Lung (tissue), 12 donors: Measurements from ENCODE around the gene LPIN3. TPM values are rescaled to one million over a fixed set of nuclear protein-coding genes. Genes with fewer than 3 reads are reported as not detected.

Experiments used
- ATAC-seq: fragments of 200-7000 bp; cut with Tn5 transposase; one replicate; pipeline ENCODE4 v1.9.1; 2020; ENCODE audit warnings: moderate number of reproducible peaks; ENCODE audit not compliant: insufficient read depth, low FRiP score
- DNase-seq, 3 donors: peaks; one replicate each; pipeline ENCODE4 v3.0.0-alpha.2; 2013 to 2017
- H3K27ac ChIP-seq, 2 donors: one replicate each; pipeline ENCODE4 v1.5.1; 2013; ENCODE audit warnings: mild to moderate bottlenecking in 2 of 2, moderate library complexity in 2 of 2, control low read depth in 1 of 2, inconsistent platforms in 1 of 2, low read depth in 1 of 2, low read length in 1 of 2
- H3K27me3 ChIP-seq, 3 donors: one replicate each; pipeline ENCODE4 v1.5.1; 2013; ENCODE audit warnings: low read length in 2 of 3; ENCODE audit not compliant: control insufficient read depth in 3 of 3, insufficient read depth in 3 of 3
- H3K36me3 ChIP-seq, 4 donors: one replicate each; pipeline ENCODE4 v1.5.1; 2013; ENCODE audit warnings: low read length in 4 of 4, mild to moderate bottlenecking in 1 of 4, moderate library complexity in 1 of 4; ENCODE audit not compliant: control insufficient read depth in 4 of 4, insufficient read depth in 4 of 4
- H3K4me1 ChIP-seq, 5 donors: one replicate each; pipeline ENCODE4 v1.5.1; 2013; ENCODE audit warnings: low read length in 5 of 5, mild to moderate bottlenecking in 2 of 5, moderate library complexity in 1 of 5; ENCODE audit not compliant: control insufficient read depth in 5 of 5, insufficient read depth in 5 of 5
- H3K4me3 ChIP-seq: one replicate; pipeline ENCODE4 v1.5.1; 2013; ENCODE audit warnings: mild to moderate bottlenecking, control low read depth, moderate library complexity
- H3K9ac ChIP-seq, 2 donors: one replicate each; pipeline ENCODE4 v1.5.1; 2013; ENCODE audit warnings: low read length in 2 of 2, control low read depth in 1 of 2; ENCODE audit not compliant: insufficient read depth in 1 of 2
- H3K9me3 ChIP-seq, 4 donors: one replicate each; pipeline ENCODE4 v1.5.1; 2013; ENCODE audit warnings: low read length in 3 of 4, mild to moderate bottlenecking in 1 of 4, moderate library complexity in 1 of 4; ENCODE audit not compliant: control insufficient read depth in 4 of 4, insufficient read depth in 3 of 4
- CTCF ChIP-seq: IDR thresholded peaks from 2 replicates; pipeline ENCODE4 v1.5.1; 2012; ENCODE audit warnings: mild to moderate bottlenecking; ENCODE audit errors: control extremely low read depth, extremely low read depth
- WGBS, 2 donors: extraction: QIAGEN DNeasy Blood & Tissue Kit; methylation state at CpG; one replicate each; pipeline ENCODE4 v1.1.7; 2013; 5-methylcytosine and 5-hydroxymethylcytosine counted together
- polyA plus RNA-seq, 2 donors: library from polyadenylated mRNA; stranded (reverse); fragments of 200-250 nt; gene quantifications; one replicate each; pipeline ENCODE4 v1.2.1, GENCODE V29; 2013
- total RNA-seq, 2 donors: library from RNA; depleted of rRNA in 1 of 2; stranded (reverse); fragments of >200 nt in 1 of 2; gene quantifications; one replicate each; pipeline ENCODE4 v1.2.1, GENCODE V29; 2014 to 2021
- donor health status: control.
- donor health status: control.
- donor health status: Bipolar disorder and iron deficiency.
- donor health status: healthy.
- donor health status: DM: yes; HTN: yes; CAD: no.

Gene LPIN3
- total and polyA plus RNA-seq, 4 donors = 5.2 to 16.4 (median 10.4) TPM

DNA sequence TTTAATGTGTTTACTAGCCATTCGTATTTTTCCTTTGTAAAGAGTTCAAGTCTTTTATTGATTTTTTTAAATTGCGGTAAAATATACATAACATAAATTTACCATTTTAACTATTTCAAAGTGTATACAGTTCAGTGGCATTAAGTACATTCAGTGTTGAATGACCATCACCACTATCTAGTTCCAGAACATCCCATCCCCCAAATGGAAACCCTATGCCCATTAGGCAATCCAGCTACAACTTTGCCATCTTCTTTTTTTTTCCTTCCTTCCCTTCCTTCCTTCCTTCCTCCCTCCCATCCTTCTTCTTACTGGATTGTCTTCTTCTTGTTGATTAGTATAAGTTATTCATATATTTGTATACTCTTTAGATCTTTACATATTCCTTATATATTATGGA, 8.6 kb downstream of the LPIN3 start:
- Histone ChIP-seq H3K4me3 (no peak overlapping the region), H3K36me3 (peaks cover 0 to 10% (median 0%) of the 10 kb centered on the region in 4 donors), H3K27me3 (no peaks in the 10 kb centered on the region), H3K4me1 (peaks cover 0 to 10% (median 2%) of the 10 kb centered on the region in 5 donors), H3K9me3 (no peaks in the 10 kb centered on the region), H3K9ac (no peak overlapping the region), H3K27ac (no peak overlapping the region)
- no peak for ATAC-seq
- WGBS, 2 donors = 93 to 97% methylated on average over 2 of the region's 2 CpGs
- TF ChIP-seq CTCF = no peak
- DNase-seq = no peak

DNA sequence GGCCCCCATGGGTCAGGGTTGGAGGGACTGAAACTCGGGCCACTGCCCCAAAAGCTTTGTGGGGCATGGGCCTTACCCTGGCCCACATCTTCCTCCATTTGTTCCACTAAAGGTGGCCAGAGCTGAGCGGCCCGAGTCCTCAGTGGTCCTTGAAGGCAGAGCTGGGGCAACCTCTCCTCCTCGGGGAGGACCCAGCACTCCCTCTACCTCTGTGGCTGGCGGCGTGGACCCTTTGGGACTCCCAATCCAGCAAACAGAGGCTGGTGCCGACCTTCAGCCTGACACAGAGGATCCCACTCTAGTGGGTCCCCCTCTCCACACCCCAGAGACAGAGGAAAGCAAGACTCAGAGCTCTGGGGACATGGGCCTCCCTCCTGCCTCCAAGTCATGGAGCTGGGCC, 9.3 kb downstream of the LPIN3 start:
- DNase-seq = no peak
- no peaks in the 10 kb centered on the region for H3K9me3 ChIP-seq
- H3K36me3 ChIP-seq = peaks cover 0 to 10% (median 0%) of the 10 kb centered on the region in 4 donors
- peaks cover 0 to 10% (median 2%) of the 10 kb centered on the region in 5 donors for H3K4me1 ChIP-seq
- no peaks in the 10 kb centered on the region for H3K27me3 ChIP-seq
- no peak for TF ChIP-seq CTCF
- ATAC-seq = no peak
- H3K4me3 ChIP-seq = no peak overlapping the region
- H3K27ac ChIP-seq = no peak overlapping the region
- WGBS, 2 donors = 88 to 89% methylated on average over 7 of the region's 7 CpGs
- no peak overlapping the region for H3K9ac ChIP-seq

DNA sequence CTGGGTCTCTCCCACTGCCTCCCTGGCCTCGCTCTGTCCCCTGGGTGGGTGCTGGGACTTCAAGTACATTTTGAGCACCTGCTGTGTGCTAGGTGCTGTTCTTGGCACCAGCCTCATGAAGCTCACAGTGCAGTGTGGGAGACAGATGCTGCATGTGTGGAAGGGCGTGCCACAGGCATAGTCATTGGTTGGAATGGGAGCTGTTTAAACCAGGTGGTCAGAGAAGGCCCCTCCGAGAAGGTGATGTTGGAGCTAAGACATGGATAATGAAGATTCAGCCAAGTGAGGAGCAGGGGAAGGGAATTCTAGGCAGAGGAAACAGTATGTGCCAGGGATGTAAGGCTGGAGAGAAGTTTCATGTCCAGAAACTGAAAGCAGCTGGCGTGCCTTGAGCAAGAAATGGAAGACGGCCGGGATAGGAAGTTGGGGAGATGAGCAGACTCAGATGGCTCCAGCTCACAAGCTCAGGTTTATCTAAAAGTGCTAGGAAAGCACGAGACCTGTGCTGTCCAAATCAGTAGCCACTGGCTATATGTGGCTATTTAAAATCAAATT, 9.9 kb downstream of the LPIN3 start:
- peaks cover 0 to 10% (median 0%) of the 10 kb centered on the region in 4 donors for H3K36me3 ChIP-seq
- no peak for TF ChIP-seq CTCF
- no peak overlapping the region for H3K27ac ChIP-seq
- no peaks in the 10 kb centered on the region for H3K9me3 ChIP-seq
- no peak overlapping the region for H3K9ac ChIP-seq
- H3K27me3 ChIP-seq = no peaks in the 10 kb centered on the region
- no peak overlapping the region for H3K4me3 ChIP-seq
- ATAC-seq (no peak), DNase-seq (peak in 1 of 3 donors; percentile 43)
- peaks cover 0 to 10% (median 2%) of the 10 kb centered on the region in 5 donors for H3K4me1 ChIP-seq
- WGBS, 2 donors = 72 to 85% methylated on average over 7 of the region's 7 CpGs

DNA sequence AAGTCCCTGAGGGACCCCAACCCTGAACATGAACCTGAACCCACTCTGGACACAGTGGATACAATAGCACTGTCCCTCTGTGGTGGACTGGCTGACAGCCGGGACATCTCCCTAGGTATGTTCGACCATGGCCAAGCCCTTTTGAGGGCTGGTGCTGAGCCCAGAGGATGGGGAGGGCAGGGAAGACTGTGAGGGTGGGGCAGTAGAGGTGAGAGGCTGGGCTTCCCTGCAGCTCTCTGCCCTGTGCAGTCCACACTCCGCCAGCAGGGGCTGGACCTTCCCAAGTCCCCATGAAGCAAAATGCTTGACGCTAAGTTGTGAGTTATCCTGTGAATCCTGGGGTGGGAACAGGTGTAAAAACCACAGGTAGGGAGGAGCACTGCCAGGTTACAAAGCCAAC, 11.5 kb downstream of the LPIN3 start:
- Histone ChIP-seq H3K9me3 (no peaks in the 10 kb centered on the region), H3K27ac (no peak overlapping the region), H3K27me3 (no peaks in the 10 kb centered on the region), H3K4me3 (no peak overlapping the region), H3K4me1 (peaks cover 0 to 10% (median 2%) of the 10 kb centered on the region in 5 donors), H3K36me3 (peaks cover 0 to 14% (median 0%) of the 10 kb centered on the region in 4 donors), H3K9ac (no peak overlapping the region)
- no peak for TF ChIP-seq CTCF
- DNase-seq (no peak), ATAC-seq (no peak)
- 76 to 89% methylated on average over 4 of the region's 4 CpGs for WGBS, 2 donors
